ENCODE measurements around the gene SIM1.
A peak's percentile ranks its signal among the peaks of the same experiment; 100 is the strongest.

SIM1 gene

GRCh38 chr6:100464903-100465700 lies at the start of gene SIM1:
TSS of gene SIM1 (minus strand) at chr6:100464921. CDS start at chr6:100463468, 1,453 bp downstream.
- peak; percentile 53 for DNase-seq (ENCODE audit: low read depth)

- peak; percentile 82 for DNase-seq (ENCODE audit: low read depth)
These were observed 47.6 kb upstream of the SIM1 start for GRCh38 chr6:100512203-100512862.

DNA sequence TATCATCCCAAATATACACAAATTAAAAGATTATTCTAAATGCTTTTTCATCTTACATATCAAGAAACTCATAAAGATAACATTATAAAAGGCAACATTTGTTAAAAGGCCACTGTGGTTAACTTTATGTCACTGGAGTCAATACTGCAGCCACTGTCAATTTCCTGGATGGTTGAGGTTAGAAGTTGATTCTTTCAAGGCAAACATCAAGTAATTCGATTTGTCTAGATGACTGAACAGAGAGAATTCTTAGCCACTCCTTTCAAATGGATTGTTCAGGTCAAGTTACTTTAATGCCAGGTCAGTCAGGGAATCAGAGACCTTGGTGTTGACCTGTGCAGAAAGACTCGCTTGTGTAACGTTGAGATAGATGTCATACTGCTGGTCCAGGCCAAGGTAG lies 44.4 kb upstream of the SIM1 start:
- DNase-seq (ENCODE audit: low read depth): no peak

DNA sequence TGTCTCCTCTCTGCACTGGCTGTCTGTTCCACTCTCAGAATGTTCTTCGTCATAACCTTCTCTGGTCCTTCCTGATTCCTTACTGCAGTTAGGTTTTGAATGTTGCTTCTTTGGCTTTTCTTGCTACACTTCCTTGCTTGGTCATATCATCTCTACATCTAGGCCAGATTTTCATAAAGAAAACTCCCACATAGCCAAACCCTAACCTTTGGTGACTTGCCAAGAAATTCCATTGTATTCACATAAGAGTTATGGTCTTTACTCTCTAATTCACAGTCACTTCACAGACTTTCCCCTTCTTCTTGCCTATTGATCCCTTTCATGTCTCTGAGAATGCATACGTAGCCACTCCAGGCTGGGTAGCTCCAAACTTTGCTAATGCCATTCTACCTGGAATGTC lies 41.9 kb upstream of the SIM1 start:
- peak; percentile 77 for DNase-seq (ENCODE audit: low read depth)

GRCh38 chr6:100504786-100505737 lies 40.3 kb upstream of the SIM1 start:
- peak; percentile 91 for DNase-seq (ENCODE audit: low read depth)

GRCh38 chr6:100503043-100503705 lies 38.5 kb upstream of the SIM1 start:
- no peak for DNase-seq (ENCODE audit: low read depth)

DNA sequence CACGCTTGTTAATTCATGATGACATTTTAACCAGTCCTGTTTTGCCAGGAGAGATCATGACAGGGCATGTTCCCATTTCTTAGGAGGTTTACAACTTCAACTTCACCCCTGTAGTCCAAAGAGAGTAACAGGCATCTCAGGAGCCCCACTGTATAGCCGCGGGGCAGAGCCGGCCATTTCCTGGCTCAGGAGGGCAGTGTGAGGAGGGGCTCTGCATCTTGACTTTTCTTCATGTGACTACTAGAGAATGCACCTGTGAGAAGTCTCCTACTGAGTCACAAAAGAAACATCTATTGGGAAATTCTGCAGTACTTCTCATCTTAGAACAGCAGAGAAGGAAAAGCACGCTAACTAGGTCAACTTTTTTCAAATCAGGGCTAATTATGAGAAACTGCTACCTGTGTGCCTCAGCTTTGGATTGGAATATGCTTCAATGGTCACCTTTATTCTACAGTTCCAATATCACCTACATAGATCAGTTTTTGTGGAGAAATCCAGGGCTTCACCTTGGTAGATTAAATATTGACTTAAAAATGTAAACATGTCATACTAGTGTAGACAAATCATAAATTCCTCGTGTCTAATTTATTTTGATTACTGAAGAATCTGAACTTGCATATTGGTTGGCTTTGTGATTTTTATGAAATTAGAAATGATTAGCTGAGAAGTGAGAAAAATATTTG lies 28.6 kb upstream of the SIM1 start:
- DNase-seq (ENCODE audit: low read depth): no peak

- no peak for DNase-seq (ENCODE audit: low read depth)
These were observed 27.4 kb upstream of the SIM1 start for GRCh38 chr6:100491952-100492670.

GRCh38 chr6:100490065-100490464 lies 25.3 kb upstream of the SIM1 start:
- no peak for DNase-seq (ENCODE audit: low read depth)

- DNase-seq (ENCODE audit: low read depth): peak; percentile 37
These were observed 23.5 kb upstream of the SIM1 start for GRCh38 chr6:100488244-100488643.

DNA sequence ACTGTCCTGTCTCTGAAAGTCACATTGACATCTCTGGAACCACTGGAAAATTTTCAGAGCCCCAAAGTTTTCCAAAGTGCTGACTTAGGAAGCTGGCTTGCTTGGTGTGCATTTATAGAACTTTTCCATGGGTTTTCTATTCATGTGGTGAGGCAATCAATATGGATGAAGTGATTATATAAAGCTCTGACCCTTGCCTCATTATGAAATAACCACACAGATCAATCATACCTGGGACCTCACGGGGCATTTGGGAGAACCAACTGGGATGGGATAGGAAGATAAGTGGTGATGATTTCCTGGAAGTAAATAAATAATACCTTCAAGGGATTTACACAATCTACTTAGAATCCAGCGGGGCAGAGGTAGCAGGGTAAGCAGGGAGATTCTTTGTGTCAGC lies 22.9 kb upstream of the SIM1 start:
- DNase-seq (ENCODE audit: low read depth): no peak

DNA sequence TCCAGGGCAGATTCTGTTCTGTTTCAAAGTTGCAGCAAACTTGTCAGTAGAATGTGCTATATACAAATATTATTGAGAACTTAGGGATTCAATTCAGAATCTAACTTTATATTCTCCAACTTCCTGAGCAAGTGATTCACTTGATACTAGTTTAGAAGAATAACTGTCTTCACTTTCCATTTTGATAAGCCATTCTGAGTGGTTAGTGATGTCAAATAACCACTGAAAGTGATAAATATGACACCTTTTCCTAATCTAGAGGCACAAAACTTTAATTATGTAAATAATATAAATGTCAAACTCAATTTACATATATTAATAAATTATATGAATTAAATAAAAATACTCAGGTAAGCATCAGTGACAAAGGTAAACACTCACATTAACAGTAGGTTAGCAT lies 20.5 kb upstream of the SIM1 start:
- no peak for DNase-seq (ENCODE audit: low read depth)

DNA sequence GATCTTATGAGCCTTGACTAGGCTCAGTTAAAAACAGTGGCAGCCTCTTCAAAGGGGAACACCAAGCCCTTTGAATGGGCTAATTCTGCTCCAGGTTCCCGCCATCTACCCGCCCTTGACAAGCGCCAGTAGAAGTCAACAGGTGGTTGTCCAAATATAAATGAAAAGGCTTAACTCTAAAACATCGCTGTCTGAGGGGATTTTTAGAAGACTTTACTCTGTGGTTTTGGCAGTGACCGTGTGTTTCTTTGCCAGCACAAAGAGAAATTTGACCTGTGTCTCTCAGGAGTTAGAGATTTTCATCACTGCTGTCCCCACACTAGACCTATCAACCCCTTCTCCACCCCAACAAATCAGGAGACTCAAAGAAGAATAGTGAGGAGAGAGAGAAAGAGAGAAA lies 19.8 kb upstream of the SIM1 start:
- DNase-seq (ENCODE audit: low read depth): no peak

DNA sequence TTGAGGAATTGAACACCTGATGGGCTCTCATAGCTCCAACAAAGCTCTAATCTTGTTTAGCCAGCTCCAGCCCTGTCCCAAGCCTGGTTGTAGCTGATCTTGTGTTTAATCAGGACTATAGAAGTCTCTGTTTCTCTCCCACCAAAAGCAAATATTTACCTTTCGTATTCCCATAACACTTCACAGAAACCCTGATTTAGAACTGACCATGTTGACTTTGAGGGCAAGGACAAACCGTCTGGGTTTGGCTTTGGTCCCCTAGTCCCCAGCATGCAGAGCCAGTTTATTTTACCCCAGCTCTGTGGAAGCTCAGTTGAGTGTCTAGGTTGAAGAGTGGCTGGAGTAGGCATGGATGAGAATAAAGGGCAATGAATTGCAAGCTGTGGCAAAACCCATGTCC lies 18.0 kb upstream of the SIM1 start:
- DNase-seq (ENCODE audit: low read depth): no peak

DNA sequence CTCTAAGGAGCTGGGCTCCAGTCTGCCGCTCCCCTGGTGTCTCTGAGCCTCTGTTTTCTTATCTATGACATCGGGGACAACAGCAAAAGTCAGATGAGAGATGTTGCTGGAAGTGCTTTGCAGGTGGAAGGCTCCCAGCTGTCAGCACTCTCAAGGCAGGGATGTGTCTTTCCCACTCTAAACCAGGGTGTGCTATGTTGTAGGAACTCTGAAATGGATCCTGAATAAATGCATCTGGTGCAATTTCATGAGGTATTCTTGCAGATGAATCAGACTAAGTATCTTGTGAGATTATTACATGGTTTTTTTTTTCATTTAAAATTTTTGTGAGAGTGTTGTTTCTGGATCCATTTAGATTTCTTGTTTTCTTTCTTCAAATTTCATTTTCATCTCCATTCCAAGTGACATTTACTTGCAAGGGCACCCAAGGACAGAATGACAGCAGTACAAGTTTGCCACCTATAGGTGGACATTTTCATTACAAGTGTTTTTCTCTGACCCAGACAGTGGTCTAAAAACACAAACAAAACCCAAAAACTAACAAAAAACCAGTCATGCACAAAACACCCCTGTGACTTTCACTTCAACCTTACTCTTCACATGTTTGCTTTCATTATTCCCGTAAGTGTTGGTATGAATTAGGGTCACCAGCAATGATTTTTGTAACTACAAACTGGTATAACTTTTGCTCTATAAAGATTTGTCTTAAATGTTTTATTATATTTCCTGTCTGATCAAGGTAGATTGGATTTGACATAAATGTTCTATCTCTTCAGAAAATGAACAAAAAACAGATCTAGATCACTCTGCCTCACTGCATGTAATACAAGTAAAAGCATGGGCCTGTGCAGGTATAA lies 14.7 kb upstream of the SIM1 start:
- peak; percentile 43 for DNase-seq (ENCODE audit: low read depth)

GRCh38 chr6:100475554-100476320 lies 11.0 kb upstream of the SIM1 start:
- DNase-seq (ENCODE audit: low read depth): peak; percentile 51

DNA sequence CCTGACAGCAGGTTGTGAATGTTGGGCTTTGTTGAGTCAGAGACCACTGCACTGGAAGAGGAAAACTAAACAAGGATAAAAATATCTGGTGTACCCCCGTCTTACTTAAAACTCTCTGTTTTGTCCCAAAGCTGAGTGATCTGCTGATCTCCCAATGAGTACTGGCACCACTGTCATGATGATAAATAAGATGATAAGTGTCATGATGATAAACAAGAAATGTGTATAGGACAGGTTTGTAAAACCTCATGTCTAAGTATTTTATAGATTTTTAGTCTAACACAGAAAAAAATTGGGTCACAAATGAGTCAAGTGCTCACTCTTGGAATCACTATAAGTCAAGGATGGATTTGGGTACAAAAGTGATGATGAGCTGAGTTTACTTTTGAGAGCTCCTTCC lies 8.5 kb upstream of the SIM1 start:
- no peak for DNase-seq (ENCODE audit: low read depth)

DNA sequence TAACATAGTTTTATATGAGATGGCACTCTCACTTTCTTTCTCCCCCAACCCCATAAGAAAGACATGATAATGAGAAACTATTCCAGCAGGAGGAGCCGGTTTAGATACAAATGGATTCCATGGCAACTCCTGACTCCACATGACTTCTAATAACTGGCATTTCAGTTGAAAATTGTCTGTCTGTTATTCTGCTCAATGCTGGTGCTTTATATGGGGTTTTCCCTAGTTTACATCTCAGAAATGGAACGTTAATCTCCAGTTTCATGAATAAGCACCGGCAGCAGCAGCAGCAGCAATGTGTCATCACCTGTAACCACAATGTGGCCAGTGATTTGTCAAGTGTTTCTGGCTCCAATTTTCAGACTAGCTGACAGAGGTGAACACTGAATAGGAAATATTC lies 8.0 kb upstream of the SIM1 start:
- peak; percentile 70 for DNase-seq (ENCODE audit: low read depth)

Data from iris pigment epithelial cell (primary cell).